ENCODE measurements around the gene RAMP3.
"Not testable (repeated sequence)": the region's sequence is repeated elsewhere in the genome, so short reads cannot be mapped to it uniquely, and the experiment has no call there.

RAMP3 gene

DNA sequence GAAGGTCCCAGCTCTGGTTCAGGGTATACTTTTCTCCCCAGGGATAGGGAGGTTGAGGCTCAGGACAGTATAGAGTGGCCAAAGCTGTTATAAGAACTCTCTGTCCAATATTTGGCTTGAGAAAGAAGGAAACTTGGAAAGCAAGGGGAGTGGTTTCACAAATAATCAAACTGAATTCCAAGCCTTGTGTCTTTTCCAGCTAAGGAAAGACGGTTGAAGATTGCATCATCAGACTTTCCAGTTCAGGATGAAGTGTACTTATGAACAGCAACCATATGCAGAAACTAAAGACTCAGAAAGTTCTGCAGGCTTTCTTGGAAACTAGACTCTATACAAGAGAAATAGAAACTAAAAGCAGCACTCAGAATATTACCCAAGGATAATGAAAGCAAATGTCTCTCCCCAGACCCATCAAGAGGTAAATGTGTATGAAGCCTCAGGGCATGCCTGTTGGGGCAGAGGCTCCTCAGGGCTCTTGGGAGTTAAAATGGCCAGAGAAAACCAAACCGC lies 46.4 kb downstream of the RAMP3 start:
- ChIA-PET POLR2A (interaction anchor here (1.1 kb wide), 1 partner anchor 10 kb away, joined by 4 read pairs; no protein-coding TSS in a partner anchor), CTCF (interaction anchor here (0.6 kb wide), 1 partner anchor 55 kb away, joined by 4 read pairs; no protein-coding TSS in a partner anchor)
- no peak for DNase-seq (ENCODE audit: low read depth, low spot score)
- no peak overlapping the region for H3K4me3 ChIP-seq (ENCODE audit: low read depth, low read length)
- no peak for TF ChIP-seq CTCF (IDR thresholded peaks at IDR 0.05; ENCODE audit: insufficient read depth, low read length, missing control alignments)

DNA sequence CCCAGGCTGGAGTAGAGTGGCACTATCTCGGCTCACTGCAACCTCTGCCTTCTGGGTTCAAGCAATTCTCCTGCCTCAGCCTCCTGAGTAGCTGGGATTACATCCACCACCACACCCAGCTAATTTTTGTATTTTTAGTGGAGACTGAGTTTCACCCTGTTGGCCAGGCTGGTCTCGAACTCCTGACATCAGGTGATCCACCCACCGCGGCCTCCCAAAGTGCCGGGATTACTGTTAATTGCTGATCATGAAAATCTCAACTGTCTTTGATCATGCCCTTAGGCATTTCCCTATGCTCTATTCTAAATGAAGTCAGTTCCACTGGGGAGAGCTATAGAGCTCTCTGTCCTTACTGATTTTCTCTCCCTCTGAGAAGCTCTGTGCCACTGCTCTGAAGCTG lies 48.7 kb downstream of the RAMP3 start:
- H3K4me3 ChIP-seq (ENCODE audit: low read depth, low read length); DNase-seq (ENCODE audit: low read depth, low spot score): not testable (repeated sequence)
- CTCF ChIA-PET: interaction anchor here (0.9 kb wide), 1 partner anchor 54 kb away, joined by 3 read pairs; no protein-coding TSS in a partner anchor
- POLR2A ChIA-PET: interaction anchor here (0.7 kb wide), 1 partner anchor 12 kb away, joined by 3 read pairs; no protein-coding TSS in a partner anchor

- POLR2A ChIA-PET; H3K4me3 ChIP-seq (ENCODE audit: low read depth, low read length); CTCF ChIA-PET; DNase-seq (ENCODE audit: low read depth, low spot score): not testable (repeated sequence)
These were observed 52.3 kb downstream of the RAMP3 start for GRCh38 chr7:45209909-45210308.

DNA sequence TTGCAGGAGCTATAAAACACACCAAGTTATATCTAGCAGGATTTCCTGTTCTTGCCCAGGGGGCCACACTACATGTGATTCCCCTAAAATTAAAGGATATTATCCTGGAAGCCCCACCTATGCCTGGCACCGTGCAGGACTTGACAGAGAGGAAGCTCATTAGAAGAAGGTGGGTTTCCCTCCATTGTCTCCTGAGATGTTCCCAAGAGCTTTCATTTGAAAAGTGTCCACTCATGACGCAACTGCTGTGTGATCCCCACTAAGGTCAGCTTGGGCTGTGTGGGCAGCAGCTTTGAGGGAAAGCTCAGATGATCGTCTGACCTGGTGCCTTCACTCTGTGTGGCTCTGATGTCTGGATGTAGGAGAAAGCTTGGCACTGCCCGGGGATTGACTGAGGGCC lies 53.5 kb downstream of the RAMP3 start:
- DNase-seq (ENCODE audit: low read depth, low spot score): no peak
- ChIA-PET POLR2A (no interaction called here), CTCF (no interaction called here)
- no peak for TF ChIP-seq CTCF (IDR thresholded peaks at IDR 0.05; ENCODE audit: insufficient read depth, low read length, missing control alignments)
- H3K4me3 ChIP-seq (ENCODE audit: low read depth, low read length): no peak overlapping the region

GRCh38 chr7:45211958-45212357 lies 54.4 kb downstream of the RAMP3 start:
- TF ChIP-seq CTCF (IDR thresholded peaks at IDR 0.05; ENCODE audit: insufficient read depth, low read length, missing control alignments): no peak
- DNase-seq (ENCODE audit: low read depth, low spot score): no peak
- H3K4me3 ChIP-seq (ENCODE audit: low read depth, low read length): no peak overlapping the region
- ChIA-PET POLR2A (no interaction called here), CTCF (no interaction called here)

DNA sequence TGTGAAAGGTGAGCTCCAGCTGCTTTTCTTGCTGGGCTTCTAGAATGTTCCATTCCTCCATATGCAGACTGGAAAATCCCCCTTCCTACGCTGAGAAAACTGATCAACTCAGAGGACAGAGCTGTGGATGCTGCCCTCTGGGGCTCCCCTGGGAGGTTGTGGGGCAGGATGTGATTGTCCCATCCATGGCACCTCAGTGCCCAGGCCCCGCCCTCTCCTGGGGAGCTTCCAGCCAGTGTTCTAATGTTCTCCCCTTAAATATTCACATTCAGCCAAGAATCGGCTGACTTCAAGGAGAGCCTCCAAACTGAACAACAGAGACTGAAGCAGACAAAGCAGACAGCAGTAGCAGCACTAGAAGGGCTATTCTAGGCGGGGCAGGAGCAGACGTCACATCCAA lies 55.0 kb downstream of the RAMP3 start:
- no peak for DNase-seq (ENCODE audit: low read depth, low spot score)
- no peak overlapping the region for H3K4me3 ChIP-seq (ENCODE audit: low read depth, low read length)
- ChIA-PET POLR2A (no interaction called here), CTCF (no interaction called here)
- no peak for TF ChIP-seq CTCF (IDR thresholded peaks at IDR 0.05; ENCODE audit: insufficient read depth, low read length, missing control alignments)

GRCh38 chr7:45215601-45216062 lies 58.0 kb downstream of the RAMP3 start:
- DNase-seq (ENCODE audit: low read depth, low spot score): no peak
- no peak for TF ChIP-seq CTCF (IDR thresholded peaks at IDR 0.05; ENCODE audit: insufficient read depth, low read length, missing control alignments)
- no peak overlapping the region for H3K4me3 ChIP-seq (ENCODE audit: low read depth, low read length)
- POLR2A ChIA-PET: no interaction called here
- CTCF ChIA-PET: no interaction called here
